ENCODE measurements around the gene PCDHA9.

The PCDHA9 gene

DNA sequence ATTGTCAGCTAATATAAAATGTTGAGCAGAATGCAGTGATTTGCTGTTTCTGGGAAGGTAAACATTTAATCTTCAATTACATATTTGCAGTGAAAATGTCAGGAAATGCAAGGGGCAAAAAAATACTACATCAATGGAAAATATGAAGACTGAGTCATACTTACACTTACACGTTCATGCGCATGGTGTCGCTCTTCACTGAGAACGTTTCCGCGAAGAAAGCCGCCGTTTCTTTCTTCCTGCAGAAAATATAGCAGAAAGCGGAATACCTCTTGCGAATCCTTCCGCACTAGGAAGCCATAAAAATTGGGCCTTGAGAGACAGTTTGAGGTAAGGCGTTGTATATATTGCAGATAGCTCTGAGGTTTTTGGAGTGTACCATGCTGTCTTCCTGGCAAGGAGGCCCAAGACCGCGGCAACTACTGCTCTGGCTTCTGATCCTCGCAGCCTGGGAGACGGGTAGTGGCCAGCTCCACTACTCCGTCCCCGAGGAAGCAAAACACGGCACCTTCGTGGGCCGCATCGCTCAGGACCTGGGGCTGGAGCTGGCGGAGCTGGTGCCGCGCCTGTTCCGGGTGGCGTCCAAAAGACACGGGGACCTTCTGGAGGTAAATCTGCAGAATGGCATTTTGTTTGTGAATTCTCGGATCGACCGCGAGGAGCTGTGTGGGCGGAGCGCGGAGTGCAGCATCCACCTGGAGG, 33.9 kb downstream of the PCDHA9 start, which contains the start of gene PCDHA13:
TSS of gene PCDHA13 (plus strand) at position 236 of the 702 bp plus-strand sequence. CDS start at position 381, 145 bp downstream.
- DNase-seq (ENCODE audit: low read depth in 3 of 3): no peak

DNA sequence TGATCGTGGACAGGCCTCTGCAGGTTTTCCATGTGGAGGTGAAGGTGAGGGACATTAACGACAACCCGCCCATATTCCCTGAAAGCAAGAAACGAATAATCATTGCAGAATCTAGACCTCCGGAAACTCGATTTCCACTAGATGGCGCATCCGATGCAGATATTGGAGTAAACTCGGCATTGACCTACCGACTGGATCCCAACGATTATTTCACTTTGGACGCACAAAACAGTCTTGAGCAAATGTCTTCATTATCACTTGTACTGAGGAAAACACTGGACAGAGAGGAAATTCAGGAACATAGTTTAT, 34.4 kb downstream of the PCDHA9 start:
- DNase-seq (ENCODE audit: low read depth in 3 of 3): no peak

DNA sequence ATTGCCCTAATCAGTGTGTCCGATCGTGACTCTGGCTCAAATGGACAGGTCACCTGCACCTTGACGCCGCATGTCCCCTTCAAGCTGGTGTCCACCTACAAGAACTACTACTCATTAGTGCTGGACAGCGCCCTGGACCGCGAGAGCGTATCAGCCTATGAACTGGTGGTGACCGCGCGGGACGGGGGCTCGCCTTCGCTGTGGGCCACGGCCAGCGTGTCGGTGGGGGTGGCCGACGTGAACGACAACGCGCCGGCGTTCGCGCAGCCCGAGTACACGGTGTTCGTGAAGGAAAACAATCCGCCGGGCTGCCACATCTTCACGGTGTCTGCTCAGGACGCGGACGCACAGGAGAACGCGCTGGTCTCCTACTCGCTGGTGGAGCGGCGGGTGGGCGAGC, 35.2 kb downstream of the PCDHA9 start:
- no peak for DNase-seq (ENCODE audit: low read depth in 3 of 3)

DNA sequence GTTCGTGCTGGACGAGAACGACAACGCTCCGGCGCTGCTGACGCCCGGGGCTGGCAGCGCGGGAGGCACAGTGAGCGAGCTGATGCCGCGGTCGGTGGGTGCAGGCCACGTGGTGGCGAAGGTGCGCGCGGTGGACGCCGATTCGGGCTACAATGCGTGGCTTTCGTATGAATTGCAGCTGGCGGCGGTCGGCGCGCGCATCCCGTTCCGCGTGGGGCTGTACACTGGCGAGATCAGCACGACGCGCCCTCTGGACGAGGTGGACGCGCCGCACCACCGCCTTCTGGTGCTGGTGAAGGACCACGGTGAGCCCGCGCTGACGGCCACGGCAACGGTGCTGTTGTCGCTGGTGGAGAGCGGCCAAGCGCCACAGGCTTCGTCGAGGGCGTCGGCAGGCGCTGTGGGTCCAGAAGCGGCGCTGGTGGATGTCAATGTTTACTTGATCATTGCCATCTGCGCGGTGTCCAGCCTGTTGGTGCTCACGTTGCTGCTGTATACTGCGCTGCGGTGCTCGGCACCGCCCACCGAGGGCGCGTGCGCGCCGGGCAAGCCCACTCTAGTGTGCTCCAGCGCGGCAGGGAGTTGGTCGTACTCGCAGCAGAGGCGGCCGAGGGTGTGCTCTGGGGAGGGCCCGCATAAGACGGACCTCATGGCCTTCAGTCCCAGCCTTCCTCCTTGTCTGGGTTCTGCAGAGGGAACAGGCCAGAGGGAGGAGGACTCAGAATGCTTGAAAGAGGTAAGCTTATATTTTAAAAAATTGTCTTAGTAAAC, 35.9 kb downstream of the PCDHA9 start:
- DNase-seq (ENCODE audit: low read depth in 3 of 3): no peak

All from stimulated activated CD4-positive, alpha-beta T cell treated with anti-CD3 and anti-CD28 coated beads, TNF-alpha, amount 100 ng/mL, for 4 hours (primary cell).